ENCODE measurements around the gene ACVR1. TPM values are rescaled to one million over a fixed set of nuclear protein-coding genes. Genes with fewer than 3 reads are reported as not detected.

ACVR1 gene
- total RNA-seq, 1 donor from 2014 or later = 5.5 TPM

DNA sequence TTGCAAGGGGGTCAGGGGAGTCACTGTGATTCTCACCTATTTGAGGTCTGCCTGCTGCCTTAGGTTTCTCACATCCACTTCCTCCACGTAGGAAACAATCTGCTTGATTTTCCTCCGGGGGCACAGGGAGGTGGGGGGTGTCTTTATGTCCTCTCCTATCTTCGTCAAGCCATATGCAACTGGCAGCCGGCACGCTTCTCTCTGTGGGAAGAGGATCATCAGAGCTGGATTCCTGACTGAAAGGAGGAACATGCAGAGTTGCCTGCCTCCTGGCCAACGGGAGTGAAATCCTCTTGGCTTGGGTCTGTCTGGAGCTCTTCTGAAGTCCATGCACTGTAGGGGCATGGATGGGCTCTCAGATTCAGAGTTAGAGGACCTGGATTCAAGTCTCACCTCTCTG lies 43.1 kb upstream of the ACVR1 start:
- DNase-seq (ENCODE audit: low read depth) = no peak
- TF ChIP-seq, protein P1, sequence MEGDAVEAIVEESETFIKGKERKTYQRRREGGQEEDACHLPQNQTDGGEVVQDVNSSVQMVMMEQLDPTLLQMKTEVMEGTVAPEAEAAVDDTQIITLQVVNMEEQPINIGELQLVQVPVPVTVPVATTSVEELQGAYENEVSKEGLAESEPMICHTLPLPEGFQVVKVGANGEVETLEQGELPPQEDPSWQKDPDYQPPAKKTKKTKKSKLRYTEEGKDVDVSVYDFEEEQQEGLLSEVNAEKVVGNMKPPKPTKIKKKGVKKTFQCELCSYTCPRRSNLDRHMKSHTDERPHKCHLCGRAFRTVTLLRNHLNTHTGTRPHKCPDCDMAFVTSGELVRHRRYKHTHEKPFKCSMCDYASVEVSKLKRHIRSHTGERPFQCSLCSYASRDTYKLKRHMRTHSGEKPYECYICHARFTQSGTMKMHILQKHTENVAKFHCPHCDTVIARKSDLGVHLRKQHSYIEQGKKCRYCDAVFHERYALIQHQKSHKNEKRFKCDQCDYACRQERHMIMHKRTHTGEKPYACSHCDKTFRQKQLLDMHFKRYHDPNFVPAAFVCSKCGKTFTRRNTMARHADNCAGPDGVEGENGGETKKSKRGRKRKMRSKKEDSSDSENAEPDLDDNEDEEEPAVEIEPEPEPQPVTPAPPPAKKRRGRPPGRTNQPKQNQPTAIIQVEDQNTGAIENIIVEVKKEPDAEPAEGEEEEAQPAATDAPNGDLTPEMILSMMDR (conservative IDR thresholded peaks at IDR 0.05; ENCODE audit: low read depth, low read length) = no peak
- no peak overlapping the region for H3K4me3 ChIP-seq (ENCODE audit: low read depth, low read length)

DNA sequence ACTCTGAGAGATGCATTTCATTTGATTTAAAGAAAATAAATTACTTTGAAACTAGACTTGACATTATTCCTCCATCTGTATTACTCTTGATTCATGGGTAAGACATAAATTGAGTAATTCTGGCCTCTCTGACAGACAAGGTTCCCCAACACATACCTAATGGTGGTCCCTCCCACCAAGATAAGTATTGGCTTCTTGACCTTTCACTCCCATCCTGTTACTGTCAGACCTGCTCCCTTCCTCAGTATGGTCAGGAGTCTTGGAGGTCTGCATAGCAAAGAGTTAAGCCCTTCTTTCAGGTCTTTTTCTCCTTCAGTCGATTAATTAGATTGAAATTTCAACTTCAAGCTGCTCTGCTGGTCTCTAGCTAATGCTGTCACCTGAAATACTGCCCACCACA lies 42.2 kb upstream of the ACVR1 start:
- TF ChIP-seq, protein P1 (conservative IDR thresholded peaks at IDR 0.05; ENCODE audit: low read depth, low read length) = no peak
- DNase-seq (ENCODE audit: low read depth) = no peak

GRCh38 chr2:157911750-157912149 lies 35.6 kb upstream of the ACVR1 start:
- TF ChIP-seq, protein P1 (conservative IDR thresholded peaks at IDR 0.05; ENCODE audit: low read depth, low read length) = no peak
- no peak overlapping the region for H3K4me3 ChIP-seq (ENCODE audit: low read depth, low read length)
- no peak for DNase-seq (ENCODE audit: low read depth)

More for the DNA sequence above, 42.2 kb upstream of the ACVR1 start:
- H3K4me3 ChIP-seq (ENCODE audit: low read depth, low read length) = no peak overlapping the region

- no peak overlapping the region for H3K4me3 ChIP-seq (ENCODE audit: low read depth, low read length)
- DNase-seq (ENCODE audit: low read depth) = no peak
- TF ChIP-seq, protein P1 (conservative IDR thresholded peaks at IDR 0.05; ENCODE audit: low read depth, low read length) = no peak
These were observed 35.1 kb upstream of the ACVR1 start for GRCh38 chr2:157911246-157911645.

DNA sequence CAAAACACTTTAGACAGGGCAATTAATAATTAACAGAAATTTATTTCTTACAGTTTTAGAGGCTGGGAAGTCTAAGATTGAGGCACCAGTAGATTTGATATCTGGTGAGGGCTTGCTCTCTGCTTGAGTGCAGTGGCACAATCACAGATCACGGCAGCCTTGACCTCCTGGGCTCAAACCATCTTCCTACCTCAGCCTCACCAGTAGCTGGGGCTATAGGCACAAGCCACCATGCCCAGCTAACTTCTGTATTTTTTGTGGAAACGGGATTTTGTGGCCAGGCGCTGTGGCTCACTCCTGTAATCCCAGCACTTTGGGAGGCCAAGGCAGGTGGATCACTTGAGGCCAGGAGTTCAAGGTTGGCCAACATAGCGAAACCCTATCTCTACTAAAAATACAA lies 29.0 kb upstream of the ACVR1 start:
- TF ChIP-seq, protein P1 (conservative IDR thresholded peaks at IDR 0.05; ENCODE audit: low read depth, low read length) = no peak
- no peak overlapping the region for H3K4me3 ChIP-seq (ENCODE audit: low read depth, low read length)
- DNase-seq (ENCODE audit: low read depth) = no peak

DNA sequence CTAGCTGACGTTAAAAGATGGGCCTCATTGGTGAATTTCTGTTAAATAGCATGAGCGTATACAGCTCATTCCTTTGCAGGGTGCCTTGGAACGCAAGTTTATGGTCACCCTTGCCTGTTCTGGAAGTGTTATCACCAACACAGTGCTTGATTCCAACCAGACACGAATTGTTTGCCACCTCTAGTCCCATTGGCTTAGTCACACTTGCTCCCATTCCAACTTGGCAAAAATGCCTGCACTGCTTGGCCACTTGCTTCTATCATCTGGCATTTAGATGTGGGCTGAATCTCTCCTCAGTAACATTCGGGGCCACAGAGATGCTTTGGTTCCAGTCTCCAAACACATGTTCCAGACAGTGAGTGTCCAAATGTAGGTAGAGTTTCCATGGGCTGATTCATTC lies 27.5 kb upstream of the ACVR1 start:
- no peak overlapping the region for H3K4me3 ChIP-seq (ENCODE audit: low read depth, low read length)
- no peak for DNase-seq (ENCODE audit: low read depth)
- TF ChIP-seq, protein P1 (conservative IDR thresholded peaks at IDR 0.05; ENCODE audit: low read depth, low read length) = no peak

DNA sequence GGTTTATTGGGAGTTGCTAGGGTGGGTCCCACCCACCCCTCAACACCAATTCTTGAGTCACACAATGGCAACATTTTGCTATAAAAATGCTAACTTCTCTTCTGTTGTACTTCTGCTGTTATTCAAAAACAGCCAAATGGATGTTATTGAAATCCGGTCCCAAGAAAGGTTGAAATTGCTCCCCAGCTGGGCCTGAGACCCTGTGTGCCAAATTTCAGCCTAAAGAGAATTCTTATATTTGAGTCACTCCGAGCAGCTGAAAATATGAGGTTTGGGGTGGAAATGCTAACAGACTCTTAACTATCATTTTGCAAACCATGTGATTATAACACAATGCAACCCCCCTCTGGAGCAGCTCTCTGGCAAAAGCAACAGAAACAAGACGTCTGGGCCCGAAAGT lies 27.0 kb upstream of the ACVR1 start:
- H3K4me3 ChIP-seq (ENCODE audit: low read depth, low read length) = no peak overlapping the region
- TF ChIP-seq, protein P1 (conservative IDR thresholded peaks at IDR 0.05; ENCODE audit: low read depth, low read length) = no peak
- DNase-seq (ENCODE audit: low read depth) = no peak

Measured in epithelial cell of proximal tubule (primary cell).